HL-60 (cell line): ENCODE data around the gene HBD.

Experiments used
- CTCF ChIP-seq: IDR thresholded peaks from one replicate; pipeline ENCODE4 v1.5.1; 2011; ENCODE audit warnings: low read length, control low read depth, inconsistent platforms; ENCODE audit not compliant: insufficient read depth
- GABPA ChIP-seq: IDR thresholded peaks from 2 replicates; pipeline ENCODE4 v1.6.1; 2012; ENCODE audit warnings: low read depth

GRCh38 chr11:5250543-5251204 is 16.4 kb upstream of the HBD start:
- TF ChIP-seq CTCF: no peak
- no peak for TF ChIP-seq GABPA
